ENCODE measurements around the gene RNF13.
"Not testable (repeated sequence)": the region's sequence is repeated elsewhere in the genome, so short reads cannot be mapped to it uniquely, and the experiment has no call there.

Gene RNF13

DNA sequence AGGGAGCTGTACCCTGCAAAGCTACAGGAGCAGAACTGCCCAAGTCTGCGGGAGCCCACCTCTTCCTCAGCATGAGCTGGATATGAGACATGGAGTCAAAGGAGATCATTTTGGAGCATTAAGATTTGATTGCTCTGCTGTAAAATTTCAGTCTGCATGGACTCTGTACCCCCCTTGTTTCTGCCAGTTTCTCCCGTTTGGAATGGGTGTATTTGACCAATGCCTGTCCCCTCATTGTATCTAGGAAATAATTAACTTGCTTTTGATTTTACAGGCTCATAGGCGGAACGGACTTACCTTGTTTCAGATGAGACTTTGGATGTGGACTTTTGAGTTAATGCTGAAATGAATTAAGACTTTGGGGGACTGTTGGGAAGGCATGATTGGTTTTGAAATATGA, 18.3 kb downstream of the RNF13 start:
- no peak for DNase-seq (ENCODE audit: low read depth)
- H3K4me3 ChIP-seq (ENCODE audit: low read depth, low read length): no peak overlapping the region

DNA sequence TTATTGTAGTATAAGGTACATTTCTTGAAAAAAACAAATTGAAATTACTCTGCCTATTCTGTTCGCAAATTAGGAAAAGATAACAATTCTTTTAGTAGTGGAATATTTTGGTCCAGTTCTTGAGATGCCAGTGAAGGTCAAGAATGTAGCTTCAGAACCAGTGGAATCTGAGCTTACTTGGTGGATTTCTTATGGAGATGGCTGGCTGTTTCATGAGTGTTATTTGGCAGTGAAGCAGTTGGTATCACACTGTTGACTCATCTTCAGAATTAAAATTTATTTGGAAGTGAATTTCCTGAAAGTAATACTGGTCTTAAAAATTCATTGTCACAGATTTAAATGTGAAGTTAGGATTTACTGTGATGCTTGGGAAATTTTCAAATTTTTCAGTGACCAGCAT, 19.1 kb downstream of the RNF13 start:
- no peak overlapping the region for H3K4me3 ChIP-seq (ENCODE audit: low read depth, low read length)
- DNase-seq (ENCODE audit: low read depth): no peak

DNA sequence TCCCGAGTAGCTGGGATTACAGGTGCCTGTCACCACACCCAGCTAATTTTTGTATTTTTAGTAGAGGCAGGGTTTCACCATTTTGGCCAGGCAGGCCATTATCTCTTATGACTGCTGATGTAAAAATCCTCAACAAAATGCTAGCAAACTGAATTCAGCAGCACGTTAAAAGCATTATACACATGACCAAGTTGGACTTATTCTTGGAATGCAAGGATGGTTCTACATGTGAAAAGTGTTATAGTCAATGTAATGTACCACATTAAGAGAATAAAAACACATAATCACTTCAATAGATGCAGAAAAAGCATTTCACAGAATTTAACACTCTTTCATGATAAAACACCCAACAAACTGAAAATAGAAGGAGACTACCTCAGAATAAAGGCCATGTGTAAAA, 20.2 kb downstream of the RNF13 start:
- DNase-seq (ENCODE audit: low read depth): no peak
- no peak overlapping the region for H3K4me3 ChIP-seq (ENCODE audit: low read depth, low read length)

DNA sequence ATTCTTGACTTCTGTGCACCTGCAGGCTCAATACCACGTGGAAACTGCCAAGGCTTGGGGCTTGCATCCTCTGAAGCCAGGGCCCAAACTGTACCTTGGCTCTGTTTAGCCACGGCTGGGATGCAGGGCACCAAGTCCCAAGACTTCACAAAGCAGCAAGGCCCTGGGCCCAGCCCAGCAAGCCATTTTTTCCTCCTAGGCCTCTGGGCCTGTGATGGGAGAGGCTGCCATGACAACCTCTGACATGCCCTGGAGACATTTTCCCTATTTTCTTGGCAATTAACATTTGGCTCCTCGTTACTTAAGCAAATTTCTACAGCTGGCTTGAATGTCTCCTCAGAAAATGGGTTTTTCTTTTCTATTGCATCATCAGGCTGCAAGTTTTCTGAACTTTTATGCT, 25.5 kb downstream of the RNF13 start:
- not testable (repeated sequence) for DNase-seq (ENCODE audit: low read depth); H3K4me3 ChIP-seq (ENCODE audit: low read depth, low read length)

DNA sequence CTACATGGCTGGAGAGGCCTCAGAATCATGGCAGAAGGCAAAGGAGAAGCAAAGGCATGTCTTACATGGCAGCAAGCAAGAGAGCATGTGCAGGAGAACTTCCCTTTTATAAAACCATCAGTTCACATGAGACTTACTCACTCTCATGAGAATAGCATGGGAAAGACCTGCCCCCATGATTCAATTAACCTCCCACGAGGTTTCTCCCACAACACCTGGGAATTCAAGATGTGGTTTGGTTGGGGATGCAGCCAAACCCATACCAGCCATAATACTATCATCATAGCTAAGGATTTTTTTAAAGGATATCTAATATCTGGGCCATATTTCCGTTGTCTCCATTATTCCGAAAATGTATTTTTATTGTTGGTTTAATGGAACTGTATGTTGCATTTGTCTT, 26.5 kb downstream of the RNF13 start:
- DNase-seq (ENCODE audit: low read depth): not testable (repeated sequence)

DNA sequence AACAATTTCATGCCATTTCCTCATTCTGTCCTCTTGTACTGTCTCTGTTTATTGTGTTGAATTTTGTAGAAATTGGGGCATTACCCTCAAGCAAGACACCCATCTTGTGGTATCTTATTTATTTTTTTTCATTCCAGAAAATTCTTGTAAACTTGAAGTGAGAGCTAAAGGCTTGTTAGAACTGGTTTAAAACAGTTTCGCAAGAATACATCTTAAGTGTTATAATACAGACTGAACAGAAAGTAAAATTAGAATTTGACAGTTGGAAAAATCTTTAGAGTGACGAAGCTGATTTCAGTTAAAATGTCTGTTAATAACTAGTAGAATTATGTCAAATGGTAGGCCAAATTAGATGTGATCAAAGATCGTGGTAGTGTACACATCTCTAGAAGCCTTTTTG, 26.9 kb downstream of the RNF13 start:
- no peak for DNase-seq (ENCODE audit: low read depth)
- no peak overlapping the region for H3K4me3 ChIP-seq (ENCODE audit: low read depth, low read length)

More for the DNA sequence above, 26.5 kb downstream of the RNF13 start:
- H3K4me3 ChIP-seq (ENCODE audit: low read depth, low read length): not testable (repeated sequence)

DNA sequence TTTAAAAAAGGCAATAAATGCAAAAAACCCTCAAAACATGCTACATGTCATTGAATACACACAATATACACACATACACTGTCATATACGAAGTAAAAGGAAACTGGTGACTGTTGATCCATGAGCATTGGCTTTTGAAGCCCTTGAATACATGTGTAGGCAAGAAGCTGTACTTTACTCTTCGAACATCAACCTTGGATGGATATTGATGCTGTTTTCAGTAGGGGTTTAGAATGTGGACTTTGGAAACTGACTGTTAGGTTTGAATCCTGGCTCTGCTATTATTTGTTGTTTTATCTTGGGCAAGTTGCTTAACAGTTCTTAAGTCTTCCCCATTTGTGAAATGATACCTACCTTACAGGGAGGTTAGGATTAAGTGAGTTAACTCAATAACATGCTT, 30.5 kb downstream of the RNF13 start:
- no peak overlapping the region for H3K4me3 ChIP-seq (ENCODE audit: low read depth, low read length)
- DNase-seq (ENCODE audit: low read depth): no peak

DNA sequence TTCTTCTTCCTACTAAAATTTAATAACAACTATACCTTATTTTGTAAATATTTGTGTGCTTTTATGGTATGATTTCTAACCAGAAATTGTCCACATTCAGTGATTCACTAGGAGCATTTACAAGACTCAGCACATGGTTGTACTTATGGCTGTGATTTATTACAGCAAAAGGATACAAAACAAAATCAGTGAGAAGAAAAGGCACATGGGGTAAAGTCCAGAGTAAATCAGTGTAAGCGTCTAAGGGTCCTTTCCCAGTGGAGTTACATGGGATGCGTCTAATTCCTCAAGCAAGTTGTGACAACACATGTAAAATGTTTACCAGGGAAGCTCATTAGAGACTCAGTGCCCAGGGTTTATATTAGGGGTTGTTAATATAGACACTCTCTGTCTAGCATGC, 31.1 kb downstream of the RNF13 start:
- DNase-seq (ENCODE audit: low read depth): no peak
- no peak overlapping the region for H3K4me3 ChIP-seq (ENCODE audit: low read depth, low read length)

DNA sequence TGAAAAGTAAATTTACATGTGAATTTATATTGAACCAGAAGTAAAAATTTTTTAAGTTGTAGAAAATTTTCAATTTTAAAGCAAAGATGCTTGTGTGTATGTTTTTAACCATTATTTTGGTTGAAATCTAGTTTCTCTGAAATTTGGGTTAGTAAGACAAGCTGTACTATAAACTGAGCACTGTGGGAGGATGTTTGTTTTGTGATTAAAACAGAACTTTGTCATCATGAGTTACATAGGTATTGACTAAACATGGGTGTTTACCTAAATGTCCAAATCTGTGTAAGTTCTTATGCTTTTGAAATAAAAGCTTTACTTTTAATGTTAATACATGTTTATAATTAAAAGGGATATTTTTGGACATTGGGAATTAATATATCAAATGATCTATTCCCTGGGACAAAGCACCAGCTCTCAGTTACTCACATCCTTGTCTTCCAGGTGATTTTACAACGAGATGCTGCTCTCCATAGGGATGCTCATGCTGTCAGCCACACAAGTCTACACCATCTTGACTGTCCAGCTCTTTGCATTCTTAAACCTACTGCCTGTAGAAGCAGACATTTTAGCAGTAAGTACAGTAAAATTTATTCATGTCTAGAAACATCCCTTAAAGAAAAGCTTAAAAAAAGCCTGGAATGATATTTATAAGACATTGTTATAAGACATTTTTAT, 32.7 kb downstream of the RNF13 start:
- no peak overlapping the region for H3K4me3 ChIP-seq (ENCODE audit: low read depth, low read length)
- no peak for DNase-seq (ENCODE audit: low read depth)

DNA sequence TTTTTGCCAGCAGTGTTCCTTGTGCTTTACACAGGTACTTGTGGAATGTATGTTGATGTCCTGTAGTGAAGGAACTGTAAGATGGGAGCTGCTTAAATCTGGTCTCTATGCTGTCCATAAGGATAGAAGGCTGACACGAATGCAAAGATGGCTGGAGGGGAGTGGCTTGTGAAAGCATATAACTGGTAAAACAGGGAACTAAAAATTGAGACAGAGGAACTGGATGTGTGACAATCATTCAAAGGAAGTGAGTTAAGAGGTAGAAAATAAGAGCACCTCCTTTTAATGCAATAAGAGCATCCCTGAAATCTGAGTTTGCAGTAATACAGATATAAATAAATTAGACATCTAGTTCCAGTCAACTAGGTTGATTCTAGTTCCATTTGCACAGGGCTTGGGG, 35.2 kb downstream of the RNF13 start:
- DNase-seq (ENCODE audit: low read depth): no peak
- H3K4me3 ChIP-seq (ENCODE audit: low read depth, low read length): no peak overlapping the region

DNA sequence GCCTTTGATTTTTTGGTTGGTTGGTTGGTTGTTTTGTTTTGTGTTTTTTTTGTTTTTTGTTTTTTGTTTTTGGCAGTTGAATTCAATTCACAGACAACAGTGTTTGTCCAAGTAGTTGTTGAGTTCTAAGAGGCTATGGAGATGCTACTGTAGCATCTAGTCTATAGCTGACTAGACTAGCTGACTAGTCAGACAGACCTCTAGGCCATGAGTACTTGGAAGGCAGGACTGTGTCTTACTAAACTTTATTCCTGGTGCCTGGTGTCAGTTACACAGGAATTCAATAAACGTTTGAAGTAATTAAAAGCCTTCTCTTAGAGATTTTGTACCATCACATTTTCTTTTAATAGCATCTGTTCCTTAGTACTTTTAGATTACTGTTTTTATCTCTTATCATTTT, 35.7 kb downstream of the RNF13 start:
- H3K4me3 ChIP-seq (ENCODE audit: low read depth, low read length): no peak overlapping the region
- no peak for DNase-seq (ENCODE audit: low read depth)

DNA sequence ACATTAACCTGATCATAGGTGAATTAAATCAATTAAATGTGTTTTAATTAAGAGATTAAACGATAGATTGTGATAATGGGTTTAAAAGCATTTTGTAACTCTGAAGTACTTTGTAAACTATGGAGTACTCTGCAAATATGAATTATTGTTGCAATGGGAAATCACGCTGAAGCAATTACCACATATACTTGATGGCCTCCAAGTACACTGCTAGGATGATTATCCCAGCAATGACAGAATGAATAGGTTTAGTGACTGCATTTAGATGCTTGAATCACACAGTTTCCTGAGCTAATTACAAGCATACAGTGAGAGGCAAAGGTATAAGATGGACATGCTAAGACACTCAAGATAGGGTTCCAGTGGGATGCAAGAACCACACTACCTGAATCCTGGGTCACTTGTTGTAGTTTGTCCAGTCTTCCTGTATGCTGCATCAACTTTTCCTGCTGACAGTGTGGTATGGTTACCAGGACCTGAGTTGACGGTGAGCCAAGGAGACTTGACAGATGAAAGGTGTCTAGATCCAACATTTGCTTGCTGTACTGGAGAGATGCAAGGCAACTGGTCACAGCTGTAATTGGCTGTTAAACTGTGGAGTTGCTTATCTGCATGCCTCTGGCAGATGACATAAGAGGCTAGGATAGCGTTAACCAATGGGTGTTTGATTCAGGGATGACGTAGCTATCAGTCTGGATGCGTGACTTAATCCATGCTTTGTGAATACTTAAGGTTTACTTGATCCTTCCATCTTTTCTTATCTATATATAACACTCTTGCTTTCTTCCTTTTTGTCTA, 38.0 kb downstream of the RNF13 start:
- DNase-seq (ENCODE audit: low read depth): no peak
- H3K4me3 ChIP-seq (ENCODE audit: low read depth, low read length): no peak overlapping the region

DNA sequence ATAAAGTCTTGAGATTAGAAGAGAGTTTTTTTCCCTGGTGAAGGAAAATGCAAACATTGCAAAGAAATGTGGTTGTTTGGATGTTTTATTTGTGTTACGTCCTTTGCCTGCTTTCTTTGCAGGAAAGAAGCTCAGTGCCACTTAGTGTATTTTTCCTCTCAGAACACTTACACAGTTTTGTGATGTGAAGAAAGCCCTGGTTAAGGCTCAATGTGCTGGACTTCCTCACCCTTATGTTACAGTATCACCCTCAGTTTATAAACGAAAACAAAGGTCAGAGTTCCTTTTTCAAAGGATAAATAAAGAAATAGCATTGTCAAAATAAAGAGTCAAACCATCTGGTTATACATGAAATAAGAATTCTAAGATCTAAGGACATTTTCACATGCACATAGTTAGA, 45.9 kb downstream of the RNF13 start:
- no peak for DNase-seq (ENCODE audit: low read depth)
- no peak overlapping the region for H3K4me3 ChIP-seq (ENCODE audit: low read depth, low read length)

DNA sequence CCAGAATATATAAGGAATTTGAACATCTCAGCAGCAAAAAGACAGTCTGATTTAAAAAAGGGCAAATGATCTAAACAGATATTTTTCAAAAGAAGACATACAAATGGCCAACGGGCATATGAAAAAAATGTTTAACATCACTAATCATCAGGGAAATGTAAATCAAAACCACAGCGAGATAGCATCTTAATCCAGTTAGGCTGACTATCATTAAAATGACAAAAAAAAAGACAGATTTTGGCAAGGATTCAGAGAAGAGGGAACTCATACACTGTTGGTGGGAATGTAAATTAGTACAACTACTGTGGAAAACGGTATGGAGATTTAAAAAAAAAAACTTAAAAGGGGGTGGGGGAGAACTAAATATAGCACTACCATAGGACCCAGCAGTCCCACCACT, 47.9 kb downstream of the RNF13 start:
- no peak for DNase-seq (ENCODE audit: low read depth)

DNA sequence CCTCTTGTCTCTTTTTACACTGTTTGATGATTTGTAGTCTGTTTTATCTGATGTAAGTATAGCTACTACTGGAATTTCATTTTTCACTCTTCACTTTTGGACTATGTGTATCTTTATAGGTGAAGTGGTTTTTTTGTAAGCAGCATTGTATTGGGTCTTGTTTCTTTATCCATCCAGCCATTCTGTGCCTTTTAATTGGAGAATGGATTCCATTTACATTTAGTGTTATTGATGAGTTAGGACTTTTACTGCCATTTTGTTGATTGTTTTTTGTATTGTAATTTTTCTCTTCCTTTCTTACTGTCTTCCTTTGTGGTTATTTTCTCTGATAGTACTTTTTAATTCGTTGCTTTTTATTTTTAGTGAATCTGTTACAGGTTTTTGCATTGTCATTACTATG, 54.5 kb downstream of the RNF13 start:
- DNase-seq (ENCODE audit: low read depth): no peak
- no peak overlapping the region for H3K4me3 ChIP-seq (ENCODE audit: low read depth, low read length)

More for the DNA sequence above, 47.9 kb downstream of the RNF13 start:
- H3K4me3 ChIP-seq (ENCODE audit: low read depth, low read length): no peak overlapping the region

DNA sequence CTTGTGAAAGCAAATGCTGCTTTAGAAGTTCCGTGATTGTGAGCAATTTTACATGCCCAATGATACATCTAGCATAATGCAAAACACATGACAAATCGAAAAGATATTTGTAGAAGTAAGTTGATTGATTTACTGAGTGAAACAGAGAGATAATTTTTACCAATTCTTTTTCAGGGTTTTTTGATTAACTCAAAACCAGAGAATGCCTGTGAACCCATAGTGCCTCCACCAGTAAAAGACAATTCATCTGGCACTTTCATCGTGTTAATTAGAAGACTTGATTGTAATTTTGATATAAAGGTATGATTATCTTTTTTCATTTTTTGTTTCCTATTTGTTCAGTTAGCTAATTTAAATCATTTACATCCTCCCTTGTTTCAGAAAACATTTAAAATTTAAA, 58.8 kb downstream of the RNF13 start:
- H3K4me3 ChIP-seq (ENCODE audit: low read depth, low read length): no peak overlapping the region
- DNase-seq (ENCODE audit: low read depth): no peak

DNA sequence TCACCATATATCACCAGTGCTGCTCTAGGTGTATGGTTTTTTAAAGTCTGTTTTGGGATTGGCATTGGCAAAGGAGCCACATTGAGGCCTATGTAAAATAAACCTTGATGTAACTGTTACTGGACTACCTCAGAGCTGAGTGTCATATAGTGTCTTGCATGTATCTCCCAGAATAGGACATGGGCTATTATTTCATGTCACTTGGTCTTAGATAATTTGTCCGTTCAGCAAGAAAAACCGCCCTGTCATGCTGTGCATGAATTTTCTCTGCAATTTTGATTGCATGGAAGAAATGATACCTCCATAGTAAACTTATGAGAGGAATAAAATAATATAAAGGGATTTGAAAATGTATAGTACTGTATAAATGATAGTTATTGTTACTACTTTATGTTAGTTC, 59.6 kb downstream of the RNF13 start:
- DNase-seq (ENCODE audit: low read depth): no peak
- no peak overlapping the region for H3K4me3 ChIP-seq (ENCODE audit: low read depth, low read length)

DNA sequence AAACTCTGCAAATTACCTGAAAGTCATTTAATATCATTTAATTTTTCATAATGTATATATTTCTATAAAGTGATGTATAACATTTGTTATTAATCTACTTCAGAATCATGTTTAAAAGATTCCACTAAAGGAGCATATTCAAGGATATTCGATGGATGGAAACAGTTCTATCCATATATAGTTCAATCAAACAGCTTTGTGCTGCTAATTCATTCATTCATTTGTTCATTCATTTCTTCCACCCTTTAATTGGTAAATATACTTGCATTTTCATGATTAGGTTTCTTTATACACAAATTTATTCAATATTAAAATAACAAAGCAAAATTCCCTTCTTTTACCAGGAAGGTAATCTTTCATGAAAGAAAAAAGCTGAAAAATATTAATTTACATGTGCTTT, 64.7 kb downstream of the RNF13 start:
- H3K4me3 ChIP-seq (ENCODE audit: low read depth, low read length): no peak overlapping the region
- no peak for DNase-seq (ENCODE audit: low read depth)

DNA sequence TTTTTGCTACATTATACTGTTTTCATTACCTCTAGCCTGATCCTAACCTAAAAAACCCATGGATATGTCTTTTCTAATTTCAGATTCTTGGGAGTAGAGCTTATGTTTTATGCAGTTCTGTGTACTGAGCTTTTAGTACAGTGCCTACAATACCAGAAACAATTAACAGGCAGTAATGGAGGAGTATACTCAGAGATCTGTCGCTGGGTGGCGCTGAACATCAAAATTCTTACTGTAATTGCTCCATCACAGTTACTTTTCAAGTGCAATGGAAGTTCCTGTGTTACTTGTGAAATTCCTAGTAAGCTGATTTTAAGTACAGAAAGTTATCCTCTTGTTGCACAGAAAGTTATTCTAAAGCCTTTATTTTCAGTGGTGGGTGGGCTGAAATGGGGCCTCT, 66.9 kb downstream of the RNF13 start:
- DNase-seq (ENCODE audit: low read depth): peak; percentile 12

DNA sequence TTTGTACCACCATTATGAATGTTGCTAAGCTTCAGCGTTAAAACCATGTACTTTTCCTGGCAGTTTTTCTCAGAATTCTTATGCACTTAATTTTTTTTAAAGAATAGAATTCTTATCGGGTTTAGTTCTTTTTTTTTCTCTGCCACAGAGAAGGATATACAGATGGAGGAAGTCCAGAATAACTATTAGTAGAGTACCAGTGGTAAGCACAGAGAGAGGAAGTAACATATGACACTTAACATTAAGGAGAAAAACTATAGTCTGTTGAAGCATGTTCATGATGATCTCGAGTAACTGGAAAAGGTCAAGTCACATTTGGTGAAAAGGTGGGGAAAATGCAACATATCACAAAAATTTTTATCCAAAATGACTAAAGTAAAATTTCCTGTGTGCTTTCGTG, 68.9 kb downstream of the RNF13 start:
- DNase-seq (ENCODE audit: low read depth): no peak
- H3K4me3 ChIP-seq (ENCODE audit: low read depth, low read length): no peak overlapping the region

More for the DNA sequence above, 66.9 kb downstream of the RNF13 start:
- H3K4me3 ChIP-seq (ENCODE audit: low read depth, low read length): no peak overlapping the region

DNA sequence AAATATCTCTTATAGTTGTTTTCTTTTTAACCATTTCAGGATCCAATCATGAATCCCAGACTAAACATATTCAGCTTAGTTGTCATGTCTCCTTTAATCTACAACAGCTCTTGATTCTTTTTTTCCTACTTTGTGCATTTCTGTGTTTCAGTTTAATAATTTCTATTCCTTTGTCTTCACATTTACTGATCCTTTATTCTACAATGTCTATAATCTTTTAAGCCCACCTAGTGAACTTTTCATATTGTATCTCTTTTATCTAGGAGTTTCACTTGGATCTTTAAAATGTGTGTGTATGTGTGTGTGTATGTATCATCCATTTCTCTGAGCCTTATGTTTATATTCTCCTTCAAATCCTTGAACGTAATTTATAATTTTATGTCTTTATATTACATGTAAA, 70.1 kb downstream of the RNF13 start:
- no peak for DNase-seq (ENCODE audit: low read depth)
- no peak overlapping the region for H3K4me3 ChIP-seq (ENCODE audit: low read depth, low read length)

Measured in skeletal muscle cell (primary cell).